Measurements from ENCODE around the gene IFI27L2.

IFI27L2 gene

GRCh38 chr14:94121485-94121884 lies 7.9 kb downstream of the IFI27L2 start:
- no peak for DNase-seq

GRCh38 chr14:94120667-94121340 lies 8.6 kb downstream of the IFI27L2 start:
- no peak for DNase-seq

- DNase-seq, result no peak
Observed at GRCh38 chr14:94119071-94119470, 10.3 kb downstream of the IFI27L2 start.

- DNase-seq, result no peak
Observed at GRCh38 chr14:94117856-94118255, 11.5 kb downstream of the IFI27L2 start.

- DNase-seq, result no peak
Observed at GRCh38 chr14:94116701-94117100, 12.7 kb downstream of the IFI27L2 start.

GRCh38 chr14:94115631-94116030 lies 13.8 kb downstream of the IFI27L2 start:
- no peak for DNase-seq

- no peak for DNase-seq
Observed at GRCh38 chr14:94115058-94115591, 14.3 kb downstream of the IFI27L2 start.

- DNase-seq, result no peak
Observed at GRCh38 chr14:94114589-94115057, 14.8 kb downstream of the IFI27L2 start.

- DNase-seq, result no peak
Observed at GRCh38 chr14:94113908-94114588, 15.4 kb downstream of the IFI27L2 start.

- DNase-seq, result no peak
Observed at GRCh38 chr14:94113490-94113889, 15.9 kb downstream of the IFI27L2 start.

GRCh38 chr14:94113073-94113472 lies 16.3 kb downstream of the IFI27L2 start:
- no peak for DNase-seq

GRCh38 chr14:94112513-94113063 lies 16.8 kb downstream of the IFI27L2 start:
- no peak for DNase-seq

GRCh38 chr14:94111276-94112095 lies 17.9 kb downstream of the IFI27L2 start:
- DNase-seq, result no peak

GRCh38 chr14:94110552-94111181 lies 18.7 kb downstream of the IFI27L2 start, which contains the start of gene IFI27:
Gene IFI27, plus strand, starts transcription at chr14:94110736.
- no peak for DNase-seq

GRCh38 chr14:94109915-94110250 lies 19.5 kb downstream of the IFI27L2 start:
- DNase-seq, result no peak

GRCh38 chr14:94104731-94105130 lies 24.7 kb downstream of the IFI27L2 start:
- no peak for DNase-seq

- no peak for DNase-seq
Observed at GRCh38 chr14:94103554-94104150, 25.8 kb downstream of the IFI27L2 start.

- no peak for DNase-seq
Observed at GRCh38 chr14:94102768-94103482, 26.5 kb downstream of the IFI27L2 start.

- DNase-seq, result no peak
Observed at GRCh38 chr14:94101748-94102147, 27.7 kb downstream of the IFI27L2 start.

- DNase-seq, result no peak
Observed at GRCh38 chr14:94100847-94101246, 28.6 kb downstream of the IFI27L2 start.

GRCh38 chr14:94099006-94099405 lies 30.4 kb downstream of the IFI27L2 start:
- no peak for DNase-seq

Data from activated CD4-positive, alpha-beta T cell treated with anti-CD3 and anti-CD28 coated beads for 4 hours (primary cell).